Measurements from ENCODE around the gene MEGF6.
"Not testable (repeated sequence)": the region's sequence is repeated elsewhere in the genome, so short reads cannot be mapped to it uniquely, and the experiment has no call there.

Gene MEGF6

DNA sequence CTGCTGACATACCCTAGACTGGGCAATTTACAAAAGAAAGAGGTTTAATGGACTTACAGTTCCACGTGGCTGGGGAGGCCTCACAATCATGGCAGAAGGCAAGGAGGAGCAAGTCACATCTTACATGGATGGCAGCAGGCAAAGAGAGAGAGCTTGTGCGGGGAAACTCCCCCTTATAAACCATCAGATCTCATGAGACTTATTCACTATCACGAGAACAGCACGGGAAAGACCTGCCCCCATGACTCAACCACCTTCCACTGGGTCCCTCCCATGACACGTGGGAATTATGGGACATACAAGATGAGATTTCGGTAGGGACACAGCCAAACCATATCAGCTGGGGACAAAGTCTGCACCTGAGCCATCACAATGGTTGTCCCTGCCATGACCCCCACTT, 35.8 kb downstream of the MEGF6 start:
- DNase-seq: not testable (repeated sequence)

DNA sequence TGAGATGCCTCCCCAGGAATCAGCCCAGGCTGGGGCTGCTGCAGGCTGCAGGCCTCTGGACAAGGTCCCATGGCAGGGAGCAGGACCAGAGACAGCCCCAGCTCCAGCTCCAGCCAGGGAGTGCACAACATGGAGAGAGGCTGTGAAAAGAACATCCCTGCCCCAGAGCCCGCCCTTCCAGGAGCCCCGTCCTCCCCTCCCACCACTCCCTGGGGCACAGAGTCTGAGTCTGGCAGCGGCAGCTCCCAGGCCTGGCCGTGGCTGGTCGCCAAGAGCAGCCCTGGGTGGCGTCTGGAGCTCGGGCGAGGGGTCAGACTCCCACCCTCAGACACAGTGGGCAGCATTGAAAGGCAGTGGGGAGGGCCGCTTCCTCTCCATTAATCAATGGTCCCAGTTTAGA, 37.8 kb downstream of the MEGF6 start:
- DNase-seq: peak in 1 of 56 donors; percentile 30

DNA sequence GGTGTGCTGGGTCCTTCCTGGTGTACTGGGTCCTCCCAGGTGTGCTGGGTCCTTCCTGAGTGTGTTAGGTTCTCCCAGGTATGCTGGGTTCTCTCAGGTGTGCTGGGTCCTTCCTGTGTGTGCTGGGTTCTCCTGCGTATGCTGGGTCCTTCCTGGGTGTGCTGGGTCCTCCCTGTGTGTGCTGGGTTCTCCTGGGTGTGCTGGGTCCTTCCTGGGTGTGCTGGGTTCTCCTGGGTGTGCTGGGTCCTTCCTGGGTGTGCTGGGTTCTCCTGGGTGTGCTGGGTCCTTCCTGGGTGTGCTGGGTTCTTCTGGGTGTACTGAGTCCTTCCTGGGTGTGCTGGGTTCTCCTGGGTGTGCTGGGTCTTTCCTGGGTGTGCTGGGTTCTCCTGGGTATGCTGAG, 38.7 kb downstream of the MEGF6 start:
- not testable (repeated sequence) for DNase-seq

- no peak for DNase-seq
These were observed 40.0 kb downstream of the MEGF6 start for GRCh38 chr1:3571263-3571662.

- no peak for DNase-seq
These were observed 41.0 kb downstream of the MEGF6 start for GRCh38 chr1:3570066-3570986.

GRCh38 chr1:3569436-3569835, 41.9 kb downstream of the MEGF6 start:
- DNase-seq: no peak

DNA sequence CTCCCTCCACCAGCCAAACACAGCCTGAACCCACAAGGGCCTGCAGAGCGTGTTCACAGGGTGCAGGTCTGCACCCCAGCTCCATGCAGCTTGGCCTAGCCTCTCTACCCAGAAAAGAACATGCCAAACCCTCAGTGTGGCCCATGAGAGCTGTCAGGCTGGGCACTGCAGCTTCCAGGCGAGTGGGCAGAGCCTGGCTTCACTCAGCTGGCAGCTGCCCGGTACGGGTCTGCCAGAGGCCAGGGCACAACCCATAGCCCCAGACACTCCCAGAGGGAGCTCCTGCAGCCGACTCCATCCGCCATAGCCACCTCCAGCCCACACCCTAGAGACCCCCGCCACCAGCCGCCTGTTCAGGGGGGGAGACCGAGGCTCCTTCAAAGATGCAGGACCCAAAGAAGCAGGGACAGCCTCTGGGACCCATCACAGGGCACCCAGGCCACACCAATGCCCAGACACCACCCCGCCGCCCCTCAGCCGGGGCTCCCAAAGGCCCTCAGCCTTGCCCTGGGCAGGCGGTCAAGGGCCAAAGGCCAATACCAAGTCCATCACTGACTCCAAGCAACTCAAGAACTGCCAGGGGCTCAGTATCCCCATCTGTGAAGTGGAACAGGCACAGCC, 42.4 kb downstream of the MEGF6 start:
- DNase-seq: no peak

GRCh38 chr1:3566951-3567804, 44.1 kb downstream of the MEGF6 start:
- DNase-seq: no peak

DNA sequence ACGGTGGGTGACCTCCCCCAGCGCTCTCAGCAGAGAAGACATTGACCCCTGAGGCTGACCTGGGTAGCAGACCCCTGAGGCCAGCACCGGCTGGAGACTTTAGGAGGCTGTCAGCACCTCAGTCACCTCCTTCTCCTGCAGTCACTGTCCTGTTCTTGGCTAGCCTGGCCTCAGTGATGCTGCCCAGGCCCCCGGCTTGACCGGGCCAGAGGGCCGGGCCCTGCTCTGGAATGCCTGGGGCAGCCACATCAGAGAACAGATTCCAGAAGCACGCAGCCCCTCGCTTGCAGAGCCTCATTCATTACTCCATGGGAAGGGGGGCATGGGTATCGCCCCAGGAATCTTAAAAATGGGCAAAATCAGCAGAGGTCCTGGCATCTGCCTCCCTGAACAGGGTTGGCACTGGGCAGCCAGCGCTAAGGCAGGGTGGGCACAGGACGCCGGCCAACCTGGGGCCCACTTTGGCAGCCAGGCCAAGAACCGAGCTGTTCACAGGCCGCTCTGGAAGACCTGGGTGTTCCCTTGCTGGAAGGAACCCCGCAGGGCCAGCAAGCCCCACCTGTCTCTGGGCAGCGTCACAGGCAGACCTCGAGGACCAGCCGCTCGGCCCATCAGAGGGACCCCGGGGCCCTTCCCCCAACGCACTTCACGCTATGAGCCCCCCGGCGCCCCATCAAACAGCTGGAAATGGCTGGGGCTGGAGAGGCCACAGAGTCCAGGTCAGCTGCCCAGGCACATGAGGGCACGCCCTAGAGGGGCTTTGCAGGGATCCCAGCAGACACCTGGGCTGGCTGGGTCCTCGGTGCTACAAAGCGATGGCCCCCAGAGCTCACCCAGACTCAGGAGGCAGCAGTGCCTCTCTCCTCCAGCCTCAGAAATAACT, 45.1 kb downstream of the MEGF6 start:
- DNase-seq: no peak

GRCh38 chr1:3564921-3565831, 46.1 kb downstream of the MEGF6 start:
- DNase-seq: peak in 9 of 56 donors; percentile 3 to 57 (median 20)

- DNase-seq: no peak
These were observed 47.7 kb downstream of the MEGF6 start for GRCh38 chr1:3563610-3564009.

- DNase-seq: no peak
These were observed 48.2 kb downstream of the MEGF6 start for GRCh38 chr1:3563125-3563524.

- DNase-seq: no peak
These were observed 48.6 kb downstream of the MEGF6 start for GRCh38 chr1:3562712-3563111.

- peak in 1 of 56 donors; percentile 9 for DNase-seq
These were observed 49.6 kb downstream of the MEGF6 start for GRCh38 chr1:3561702-3562101.

GRCh38 chr1:3560981-3561380, 50.3 kb downstream of the MEGF6 start:
- no peak for DNase-seq

DNA sequence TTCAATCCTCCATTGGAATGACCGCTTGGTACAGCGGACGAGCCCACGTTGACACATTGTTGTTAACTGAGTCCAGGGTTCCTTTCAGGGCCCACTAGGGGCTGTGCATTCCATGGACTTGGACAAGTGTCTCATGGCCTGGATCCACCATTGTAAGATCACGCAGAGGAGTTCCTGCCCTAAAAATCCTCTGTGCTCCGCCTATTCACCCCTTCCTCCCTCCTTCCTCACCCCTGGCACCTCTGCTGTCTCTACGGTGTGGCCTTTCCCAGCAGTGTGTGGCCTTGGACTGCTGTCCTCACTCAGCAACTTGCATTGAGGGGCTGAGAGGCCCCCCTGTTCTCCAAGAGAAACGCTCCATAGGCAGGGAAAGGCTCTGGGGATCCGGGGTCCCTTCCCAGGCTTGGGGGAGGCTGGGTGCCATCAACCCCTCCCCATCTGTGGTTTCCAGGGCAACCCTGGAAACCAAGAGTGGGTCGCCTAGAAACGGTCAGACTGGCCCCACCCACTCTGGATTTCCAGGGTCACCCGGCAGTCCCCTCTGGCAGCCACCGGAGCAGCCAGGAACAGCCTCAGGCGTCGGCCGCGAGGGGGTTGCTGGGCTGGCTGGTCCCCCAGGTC, 50.9 kb downstream of the MEGF6 start:
- peak in 5 of 56 donors; percentile 11 to 41 (median 30) for DNase-seq

DNA sequence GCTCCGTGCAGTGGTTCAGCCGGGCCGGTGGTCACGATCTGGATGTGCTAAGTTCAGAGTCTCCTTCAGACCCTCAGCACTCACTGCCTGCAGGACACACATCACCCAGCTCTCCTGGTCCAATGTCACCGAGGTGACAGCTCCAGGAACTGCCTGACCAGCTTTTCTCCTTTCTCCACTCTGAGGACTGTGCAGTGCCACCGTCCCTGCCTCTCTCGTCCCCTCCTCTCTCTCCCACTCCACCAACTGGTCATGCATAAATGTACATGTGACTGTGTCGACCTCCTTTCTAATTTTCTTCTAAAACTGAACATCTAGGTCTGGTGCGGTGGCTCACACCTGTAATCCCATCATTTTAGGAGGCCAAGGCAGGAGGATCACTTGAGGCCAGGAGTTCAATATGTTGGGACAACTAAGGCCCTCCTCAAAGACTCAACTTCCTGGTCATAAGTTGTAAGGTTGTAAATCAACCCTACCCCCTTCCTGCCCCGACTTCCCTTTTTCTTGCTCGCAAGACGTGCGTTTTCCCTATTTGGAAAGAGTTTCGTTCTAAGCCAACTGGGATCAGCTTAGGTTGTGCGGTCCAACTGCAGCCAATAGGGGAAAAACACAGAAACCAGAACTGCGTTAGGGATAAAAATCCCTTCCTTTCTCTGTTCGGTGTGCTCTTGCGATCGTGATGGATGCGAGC, 53.1 kb downstream of the MEGF6 start:
- DNase-seq: no peak

DNA sequence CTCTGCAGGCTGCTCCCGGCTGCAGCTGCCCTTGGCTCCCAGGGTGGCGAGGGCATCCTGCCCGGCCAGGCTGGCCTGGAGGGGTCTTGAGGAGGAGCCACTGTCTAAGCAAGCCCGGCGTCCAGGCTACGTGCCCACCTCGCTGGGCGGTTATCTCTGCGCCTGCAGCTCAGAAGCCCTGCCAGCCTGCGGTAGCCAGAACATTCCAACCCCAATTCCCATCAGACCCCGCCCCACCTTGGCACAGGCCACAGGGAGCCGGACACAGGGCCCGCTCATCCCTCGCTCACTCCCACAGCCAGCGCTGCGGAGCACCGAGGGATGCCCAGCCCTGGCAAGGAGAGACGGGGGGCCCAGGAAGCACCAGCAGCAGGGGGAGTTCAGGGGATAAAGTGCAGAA, 53.9 kb downstream of the MEGF6 start:
- no peak for DNase-seq

- DNase-seq: no peak
These were observed 55.0 kb downstream of the MEGF6 start for GRCh38 chr1:3556336-3556735.
